HG03558 (cell line): ENCODE results near the gene OR51F2.
"Not testable (repeated sequence)": the region's sequence is repeated elsewhere in the genome, so short reads cannot be mapped to it uniquely, and the experiment has no call there.

ENCODE experiments used
- ATAC-seq: cut with Tn5 transposase; IDR thresholded peaks from one replicate; pipeline ENCODE4 v1.9.1; 2021; ENCODE audit warnings: moderate number of reproducible peaks; ENCODE audit not compliant: unreplicated experiment; ENCODE audit errors: extremely low read depth

Gene OR51F2

GRCh38 chr11:4821021-4821420 lies at the start of gene OR51F2:
OR51F2 (plus strand) TSS chr11:4821321; CDS start chr11:4821422, 101 bp downstream.
- no peak for ATAC-seq

GRCh38 chr11:4782454-4782853 lies 38.7 kb upstream of the OR51F2 start:
- ATAC-seq: no peak

- no peak for ATAC-seq
Observed at GRCh38 chr11:4797206-4797605, 23.9 kb upstream of the OR51F2 start.

GRCh38 chr11:4798427-4799183 lies 22.5 kb upstream of the OR51F2 start:
- no peak for ATAC-seq

GRCh38 chr11:4801316-4801715 lies 19.8 kb upstream of the OR51F2 start:
- ATAC-seq: not testable (repeated sequence)

GRCh38 chr11:4804280-4804679 lies 16.8 kb upstream of the OR51F2 start, which contains the start of gene OR52R1:
OR52R1 (minus strand) TSS chr11:4804380; CDS start chr11:4804380, 0 bp downstream.
- no peak for ATAC-seq

GRCh38 chr11:4808476-4808875 lies 12.6 kb upstream of the OR51F2 start:
- no peak for ATAC-seq

GRCh38 chr11:4809246-4809645 lies 11.9 kb upstream of the OR51F2 start:
- no peak for ATAC-seq

- no peak for ATAC-seq
Observed at GRCh38 chr11:4825132-4825531, 4.0 kb downstream of the OR51F2 start.

- no peak for ATAC-seq
Observed at GRCh38 chr11:4826425-4826824, 5.3 kb downstream of the OR51F2 start.

GRCh38 chr11:4830346-4830745 lies 9.2 kb downstream of the OR51F2 start:
- no peak for ATAC-seq

GRCh38 chr11:4830909-4831308 lies 9.8 kb downstream of the OR51F2 start:
- no peak for ATAC-seq

GRCh38 chr11:4839851-4840549 lies 18.9 kb downstream of the OR51F2 start:
- no peak for ATAC-seq

- no peak for ATAC-seq
Observed at GRCh38 chr11:4848908-4849532, 27.9 kb downstream of the OR51F2 start, which contains the start of gene OR51S1. OR51S1 (minus strand) TSS chr11:4849208; CDS start chr11:4849208, 0 bp downstream.

- no peak for ATAC-seq
Observed at GRCh38 chr11:4851033-4851432, 29.9 kb downstream of the OR51F2 start.

GRCh38 chr11:4854286-4854685 lies 33.2 kb downstream of the OR51F2 start:
- not testable (repeated sequence) for ATAC-seq

- no peak for ATAC-seq
Observed at GRCh38 chr11:4862447-4863236, 41.5 kb downstream of the OR51F2 start.

- ATAC-seq: no peak
Observed at GRCh38 chr11:4863876-4864275, 42.8 kb downstream of the OR51F2 start.

GRCh38 chr11:4865855-4866254 lies 44.7 kb downstream of the OR51F2 start:
- no peak for ATAC-seq
